HG03139 (cell line): ENCODE data around the gene CMTR1.
A peak's percentile ranks its signal among the peaks of the same experiment; 100 is the strongest.
"Not testable (repeated sequence)": the region's sequence is repeated elsewhere in the genome, so short reads cannot be mapped to it uniquely, and the experiment has no call there.

Source experiments
- ATAC-seq: cut with Tn5 transposase; IDR thresholded peaks from one replicate; pipeline ENCODE4 v1.9.1; 2021; ENCODE audit not compliant: unreplicated experiment

The CMTR1 gene

GRCh38 chr6:37432916-37433656 lies at the start of gene CMTR1:
TSS of gene CMTR1 (plus strand) at chr6:37433221. CDS start at chr6:37435630, 2,409 bp downstream.
- peak; percentile 72 for ATAC-seq

GRCh38 chr6:37388578-37388977 lies 44.4 kb upstream of the CMTR1 start:
- ATAC-seq, result no peak

DNA sequence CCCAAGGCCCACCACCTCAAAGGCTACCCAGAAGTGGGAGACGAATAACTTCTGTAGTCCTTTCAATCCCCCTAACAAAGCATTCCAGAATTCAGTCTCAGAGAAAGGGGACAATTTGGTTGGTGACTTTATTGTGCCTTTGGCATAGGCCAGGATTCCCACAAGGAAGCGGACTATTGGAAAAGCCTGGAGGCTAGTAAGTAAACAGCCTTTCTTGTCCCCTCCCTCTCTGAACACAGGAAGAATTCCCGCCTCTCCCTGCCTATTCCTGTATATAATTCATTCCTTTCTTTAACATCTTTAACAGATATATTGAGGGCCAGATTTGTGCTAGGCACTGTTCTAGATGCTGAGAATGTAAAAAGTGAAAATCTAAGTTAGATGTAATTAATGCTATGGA lies 43.2 kb upstream of the CMTR1 start:
- no peak for ATAC-seq

DNA sequence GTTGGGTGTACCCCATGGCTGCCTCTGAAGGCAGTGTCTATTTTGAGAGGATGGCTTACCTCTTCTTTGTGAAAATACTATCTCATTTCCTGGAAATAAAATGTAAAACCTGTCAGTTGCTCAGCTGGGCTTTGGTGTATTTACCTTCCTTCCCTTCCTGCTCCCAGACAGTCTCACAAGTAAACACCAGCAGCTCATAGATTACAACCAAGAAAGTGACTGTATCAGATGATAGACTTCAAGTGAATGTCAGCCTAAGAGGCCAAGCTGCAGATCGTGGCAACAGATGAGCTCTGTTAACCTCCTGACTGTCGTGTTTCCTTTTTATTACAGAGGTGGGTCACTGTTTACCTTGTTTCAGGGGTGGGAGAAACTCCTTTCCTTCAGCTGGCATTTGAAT lies 41.9 kb upstream of the CMTR1 start:
- no peak for ATAC-seq

DNA sequence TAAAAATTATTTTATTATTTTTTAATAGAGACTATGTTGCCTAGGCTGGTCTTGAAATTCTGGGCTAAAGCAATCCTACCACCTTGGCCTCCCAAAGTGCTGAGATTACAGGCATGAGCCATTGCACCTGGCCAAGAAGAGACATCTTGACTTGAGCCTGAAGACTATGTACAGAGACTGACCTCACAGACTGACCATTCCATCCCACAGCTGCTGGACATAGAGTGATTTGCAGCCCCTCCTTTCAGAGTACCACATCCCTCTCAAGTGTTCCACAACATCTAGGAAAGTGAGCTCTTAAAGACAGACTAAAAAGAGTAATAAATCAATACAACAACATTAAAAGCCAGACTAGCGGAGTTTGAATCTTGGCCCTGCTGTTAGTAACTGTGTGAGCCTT lies 40.2 kb upstream of the CMTR1 start:
- ATAC-seq, result no peak

- ATAC-seq, result no peak
Observed at GRCh38 chr6:37393381-37393929, 39.6 kb upstream of the CMTR1 start.

GRCh38 chr6:37396571-37397180 lies 36.3 kb upstream of the CMTR1 start:
- no peak for ATAC-seq

- ATAC-seq, result no peak
Observed at GRCh38 chr6:37399131-37399530, 33.9 kb upstream of the CMTR1 start.

DNA sequence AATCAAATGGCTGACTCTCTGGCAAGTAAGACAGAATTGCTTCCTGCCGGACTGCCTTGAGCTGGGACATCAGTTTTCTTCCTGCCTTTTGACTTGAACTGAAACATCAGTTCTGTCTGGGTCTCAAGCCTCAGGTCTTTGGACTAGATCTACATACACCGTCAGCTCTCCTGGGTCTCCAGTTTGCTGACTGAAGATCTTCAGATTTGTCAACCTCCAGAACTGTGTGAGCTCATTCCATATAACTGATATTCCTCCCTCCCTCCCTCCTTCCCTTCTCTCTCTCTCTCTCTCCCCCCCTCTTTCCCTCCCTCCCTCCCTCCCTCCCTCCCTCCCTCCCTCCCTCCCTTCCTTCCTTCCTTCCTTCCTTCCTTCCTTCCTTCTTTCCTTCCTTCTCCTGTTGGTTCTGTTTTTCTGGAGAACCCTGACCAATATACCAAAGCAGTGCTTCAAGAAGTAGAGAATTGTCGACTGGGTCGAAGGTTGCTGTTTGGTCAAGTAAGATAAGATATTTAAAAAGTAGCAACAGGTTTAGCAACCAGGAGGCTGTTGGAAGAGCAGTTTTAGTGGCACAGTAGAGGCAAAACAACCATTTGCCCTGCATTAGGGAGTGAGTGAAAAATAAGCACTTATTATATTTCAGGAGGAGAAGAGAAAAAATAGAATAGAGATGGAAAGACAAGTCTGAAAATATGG lies 33.1 kb upstream of the CMTR1 start:
- no peak for ATAC-seq

DNA sequence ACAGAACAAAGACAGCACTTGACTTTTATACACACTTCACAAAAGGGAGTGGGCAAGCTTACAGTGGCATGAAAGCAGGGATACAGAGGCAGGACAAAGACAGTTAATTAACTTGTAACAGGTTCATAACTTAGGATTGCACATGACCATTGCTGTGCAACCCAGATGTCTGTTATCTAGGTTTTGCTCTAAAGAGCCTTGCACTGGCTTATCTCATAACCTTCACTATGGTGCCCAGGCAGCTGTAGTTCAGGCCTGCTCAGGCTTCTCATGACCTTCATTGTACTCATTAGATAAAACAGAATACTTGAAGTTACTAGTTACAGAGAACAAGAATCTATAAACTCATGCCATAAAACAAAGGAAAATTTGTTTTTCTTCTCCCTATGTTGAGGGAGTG lies 31.4 kb upstream of the CMTR1 start:
- ATAC-seq, result not testable (repeated sequence)

DNA sequence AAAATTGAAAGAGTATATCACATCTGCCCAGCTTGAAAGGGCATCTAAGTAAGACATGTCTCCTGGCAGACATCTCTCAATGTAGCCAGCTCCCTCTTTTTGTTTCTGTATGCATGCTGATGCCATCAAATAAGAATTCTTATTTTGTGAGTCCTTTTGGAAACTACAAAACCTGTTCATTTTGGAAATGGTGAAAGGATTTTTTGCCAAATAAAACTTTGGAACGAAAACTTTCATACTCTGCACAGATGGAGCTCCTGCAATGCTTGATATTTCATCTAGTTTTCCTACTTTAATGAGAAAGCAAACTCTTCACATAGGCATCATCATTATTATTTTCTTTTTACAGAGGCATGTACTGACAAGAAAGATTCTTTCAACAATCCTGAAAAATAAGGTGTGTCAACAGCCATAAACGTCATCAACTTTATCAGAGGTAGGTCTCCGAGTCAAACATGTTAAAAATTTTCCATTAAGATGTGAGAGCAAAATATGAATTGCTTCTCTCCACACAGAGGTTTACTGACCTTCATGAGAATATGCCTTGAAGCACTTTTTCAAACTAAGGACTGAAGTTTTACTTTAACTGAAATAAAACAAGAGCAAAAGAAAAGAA lies 26.2 kb upstream of the CMTR1 start:
- no peak for ATAC-seq

DNA sequence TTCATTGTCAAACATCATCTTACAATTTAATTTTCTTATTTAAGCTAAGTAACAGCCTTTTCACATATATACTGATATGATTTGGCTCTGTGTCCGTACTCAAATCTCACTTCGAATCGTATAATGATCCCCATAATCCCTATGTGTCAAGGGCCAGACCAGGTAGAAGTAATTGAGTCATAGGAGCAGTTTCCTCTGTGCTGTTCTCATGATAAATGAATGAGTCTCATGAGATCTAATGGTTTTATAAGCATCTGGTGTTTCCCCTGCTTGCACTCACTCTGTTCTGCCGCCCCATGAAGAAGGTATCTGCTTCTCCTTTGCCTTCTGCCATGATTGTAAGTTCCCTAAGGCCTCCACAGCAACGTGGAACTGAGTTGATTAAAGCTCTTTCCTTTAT lies 25.1 kb upstream of the CMTR1 start:
- ATAC-seq, result no peak

DNA sequence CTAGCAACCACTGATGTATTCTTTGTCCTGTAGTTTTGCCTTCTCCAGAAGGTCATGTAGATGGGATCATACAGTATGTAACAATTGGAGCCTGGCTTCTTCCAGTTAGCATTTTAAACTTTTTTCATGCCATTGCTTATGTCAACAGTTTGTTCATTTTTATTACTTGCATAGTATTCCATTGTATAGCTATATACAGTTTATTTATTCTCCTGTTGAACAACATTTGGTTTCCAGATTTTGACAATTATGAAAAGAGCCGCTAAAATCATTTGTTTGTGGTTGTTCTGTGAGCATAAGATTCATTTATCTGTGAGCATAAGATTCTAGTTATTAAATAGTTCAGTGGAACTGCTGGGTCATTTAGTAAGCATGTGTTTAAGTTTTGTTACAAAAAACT lies 23.5 kb upstream of the CMTR1 start:
- ATAC-seq, result no peak

DNA sequence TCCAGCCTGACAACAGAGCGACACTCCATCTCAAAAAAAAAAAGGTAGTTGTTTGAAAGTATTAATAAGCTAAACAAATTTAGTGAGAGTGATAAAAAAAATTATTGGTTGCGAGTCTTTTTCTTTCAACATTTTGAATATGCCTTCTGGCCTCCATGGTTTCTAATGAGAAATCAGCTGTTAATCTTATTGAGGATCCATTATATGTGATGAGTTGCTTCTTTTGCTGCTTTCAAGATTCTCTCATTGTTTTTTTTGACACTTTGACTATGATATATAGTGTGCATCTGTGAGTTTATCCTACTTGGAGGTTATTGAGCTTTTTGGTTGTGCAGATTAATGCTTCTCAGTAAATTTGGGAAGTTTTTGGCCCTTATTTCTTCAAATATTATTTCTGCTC lies 15.6 kb upstream of the CMTR1 start:
- ATAC-seq, result no peak

DNA sequence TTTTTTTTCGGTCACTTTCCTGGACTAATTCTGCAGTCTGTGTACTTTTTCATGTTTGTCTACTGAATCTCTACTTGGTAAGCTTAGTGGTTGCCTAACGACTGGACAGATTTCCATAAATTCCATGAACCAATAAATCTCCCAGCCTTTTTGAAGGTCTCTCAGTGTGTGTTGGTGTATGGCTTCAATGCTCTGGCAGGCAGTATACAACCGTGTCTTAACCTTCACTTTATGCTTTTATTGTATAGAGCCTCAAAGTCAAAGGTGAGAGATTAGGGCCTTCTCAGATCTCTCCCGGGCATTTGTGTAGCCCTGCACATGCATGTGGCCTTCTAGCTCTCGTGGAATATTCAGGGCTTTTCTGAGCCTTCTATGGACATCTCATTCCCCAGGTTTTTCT lies 14.3 kb upstream of the CMTR1 start:
- ATAC-seq, result no peak

DNA sequence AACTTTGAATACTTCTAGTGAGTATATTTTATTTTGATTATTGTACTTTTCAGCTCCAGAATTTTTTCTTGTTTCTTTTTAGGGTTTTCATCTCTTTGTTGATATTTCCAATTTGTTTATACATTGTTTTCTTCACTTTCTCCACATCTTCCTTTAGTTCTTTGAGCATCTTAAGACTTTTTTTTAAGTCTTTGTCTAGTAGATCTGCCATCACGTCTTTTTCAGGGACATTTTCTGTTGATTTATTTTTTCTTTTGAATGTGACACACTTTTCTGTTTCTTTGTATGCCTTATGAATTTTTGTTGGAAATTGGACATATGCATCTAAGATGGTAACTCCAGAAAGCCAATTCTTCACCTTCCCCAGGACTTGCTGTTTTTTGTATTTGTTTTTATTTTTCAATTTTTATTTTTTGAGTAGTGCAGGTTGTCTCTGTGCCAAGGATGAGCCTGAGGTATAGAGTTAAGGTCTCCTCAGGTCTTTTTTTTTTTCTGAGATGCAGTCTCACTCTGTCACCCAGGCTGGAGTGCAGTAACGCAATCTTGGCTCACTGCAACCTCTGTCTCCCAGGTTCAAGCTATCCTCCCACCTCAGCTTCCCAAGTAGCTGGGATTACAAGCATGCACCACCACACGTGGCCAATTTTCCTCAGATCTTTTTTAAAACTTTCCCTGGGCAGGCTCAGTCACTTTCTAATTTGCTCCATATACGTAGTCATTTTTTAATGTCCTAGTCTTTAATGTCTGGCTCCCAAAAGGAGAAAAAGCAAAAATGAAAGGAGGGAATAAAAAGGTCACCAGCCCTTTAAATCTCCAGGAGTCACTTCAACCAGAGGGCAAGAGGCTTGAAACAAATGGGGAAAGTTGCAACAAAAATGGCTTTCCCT lies 6.7 kb upstream of the CMTR1 start:
- no peak for ATAC-seq

- ATAC-seq, result no peak
Observed at GRCh38 chr6:37426945-37427510, 6.0 kb upstream of the CMTR1 start.

DNA sequence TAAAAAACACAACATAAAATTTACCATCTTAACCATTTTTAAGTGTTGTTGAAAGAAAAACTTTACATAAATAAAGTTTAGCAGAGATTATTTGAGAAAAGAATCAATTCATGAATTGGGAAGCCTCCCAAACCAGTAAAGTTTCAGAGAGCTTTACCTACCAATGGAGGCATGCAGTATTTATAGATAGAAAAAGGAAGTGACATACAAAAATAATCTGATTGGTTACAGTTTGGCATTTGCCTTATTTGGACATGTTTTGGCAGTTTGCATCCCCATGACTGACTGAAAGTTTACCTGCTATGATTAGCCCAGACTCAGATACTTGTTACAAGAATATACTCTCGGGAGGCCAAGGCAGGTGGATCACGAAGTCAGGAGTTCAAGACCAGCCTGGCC lies 3.7 kb upstream of the CMTR1 start:
- ATAC-seq, result no peak

DNA sequence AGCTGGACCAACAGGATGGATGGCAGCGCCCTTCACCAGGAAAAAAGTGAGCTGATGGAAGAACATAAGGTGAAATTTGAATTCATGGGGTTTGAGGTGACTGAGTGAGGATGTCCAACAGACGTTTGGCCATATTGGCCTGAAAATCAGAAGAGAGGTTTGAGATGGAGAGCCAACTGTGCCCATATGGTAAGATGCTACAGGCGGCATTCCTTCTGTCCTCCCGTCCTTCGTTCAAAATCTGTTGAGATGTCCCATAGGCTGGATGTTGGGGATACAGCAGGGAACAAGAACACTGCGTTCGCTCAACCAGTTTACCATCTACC lies 468 bp upstream of the CMTR1 start:
- peak; percentile 6 for ATAC-seq

DNA sequence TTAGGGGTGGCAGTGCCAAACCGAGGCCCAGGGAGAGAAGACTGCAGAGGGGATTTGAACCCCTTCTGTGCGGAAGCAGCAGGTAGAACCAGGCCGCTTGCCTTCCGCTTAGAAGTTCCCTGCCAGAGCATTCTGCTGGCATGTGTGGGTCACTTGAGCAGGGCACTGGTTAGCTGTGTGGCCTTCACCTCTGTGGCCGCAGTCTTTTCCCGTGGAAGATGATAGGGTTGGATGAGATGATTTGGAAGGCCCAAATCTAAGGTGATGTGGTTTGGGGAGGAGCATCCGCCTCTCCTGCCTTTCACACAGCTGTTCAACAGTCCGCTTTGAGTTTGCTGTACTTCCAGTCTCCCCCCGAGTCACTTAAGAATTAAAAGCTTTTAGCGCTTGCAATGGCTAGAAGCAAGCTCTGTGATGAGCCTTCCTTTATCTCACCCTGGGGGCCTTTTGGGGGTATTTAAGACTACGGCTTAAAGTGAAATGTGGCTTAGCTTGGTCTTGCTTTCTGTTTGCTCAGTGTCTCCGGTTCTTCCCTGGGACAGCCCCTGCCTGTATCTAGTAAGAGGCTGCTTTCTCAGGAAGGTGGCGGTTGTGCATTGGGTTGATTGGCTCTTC lies 743 bp downstream of the CMTR1 start:
- ATAC-seq, result peak; percentile 26
